Mononuclear cell (primary cell): Measurements from ENCODE around the gene ACP1. TPM values are rescaled to one million over a fixed set of nuclear protein-coding genes. Genes with fewer than 3 reads are reported as not detected.

ENCODE experiments used
- H3K27me3 ChIP-seq: 2 replicates; pipeline ENCODE4 v1.6.0; 2011; ENCODE audit warnings: low read length, control low read depth; ENCODE audit not compliant: insufficient read depth
- H3K4me1 ChIP-seq: 2 replicates; pipeline ENCODE4 v1.5.1; 2011; ENCODE audit warnings: mild to moderate bottlenecking, low read length, control low read depth; ENCODE audit not compliant: insufficient read depth
- H3K4me3 ChIP-seq: 2 replicates; pipeline ENCODE4 v1.5.1; 2011; ENCODE audit warnings: mild to moderate bottlenecking, low read length, moderate library complexity
- H3K9me3 ChIP-seq: 2 replicates; pipeline ENCODE4 v1.5.1; 2011; ENCODE audit warnings: low read depth, mild to moderate bottlenecking, control low read depth, low read length
- total RNA-seq: library from RNA; depleted of rRNA; stranded (reverse); fragments of >200 nt; gene quantifications from one replicate; pipeline ENCODE4 v1.2.3, GENCODE V29; 2012

ACP1 gene
- 115 TPM for total RNA-seq

DNA sequence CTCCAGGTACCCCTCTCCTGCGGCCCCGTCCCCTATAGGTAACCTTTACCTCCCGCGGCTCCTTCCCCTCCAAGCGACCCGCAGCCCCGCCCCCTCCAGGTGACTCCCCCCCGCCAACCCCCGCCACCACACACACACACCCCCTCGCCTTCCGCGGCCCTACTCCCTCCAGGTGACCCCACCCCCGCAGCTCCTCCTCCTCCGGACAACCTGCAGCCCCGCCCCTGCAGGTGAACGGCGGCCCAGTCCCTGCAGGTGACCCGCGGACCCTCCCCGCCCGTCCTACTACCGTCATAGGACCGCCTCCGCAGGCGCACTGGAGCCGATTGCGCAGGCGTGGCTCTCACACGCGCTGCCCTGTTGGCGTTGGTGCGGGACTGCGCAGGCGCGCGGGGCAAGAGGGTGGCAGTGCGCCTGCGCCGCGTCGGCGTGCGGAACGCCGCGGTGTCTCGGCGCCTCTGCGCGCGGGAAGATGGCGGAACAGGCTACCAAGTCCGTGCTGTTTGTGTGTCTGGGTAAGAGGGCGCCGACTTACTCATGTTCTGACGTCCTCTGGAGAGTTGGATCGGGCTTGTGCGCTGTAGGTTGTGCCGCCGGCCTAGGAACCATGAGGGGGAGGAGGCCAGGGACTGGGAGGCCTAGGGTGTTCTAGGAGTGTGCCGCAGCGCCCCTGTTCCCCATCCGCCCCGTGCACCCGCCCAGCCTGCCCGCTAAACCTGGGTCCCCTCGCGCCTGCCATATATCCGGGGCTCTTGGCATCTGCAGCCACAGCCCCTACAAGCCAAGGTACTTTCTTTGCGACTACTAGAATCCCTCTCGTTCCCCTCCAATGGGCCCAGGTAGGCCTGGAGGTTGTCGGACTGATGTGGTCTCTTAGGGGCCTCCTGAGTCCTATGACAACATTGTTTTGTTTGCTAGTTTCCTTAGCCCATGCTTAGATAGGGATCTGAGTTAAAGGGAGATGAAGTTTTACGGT, at the start of gene ACP1:
ACP1 (plus strand) TSS at position 455 of the 976 bp plus-strand sequence; CDS start at position 473, 18 bp downstream.
- no peaks in the 10 kb centered on the region for H3K9me3 ChIP-seq
- H3K27me3 ChIP-seq = no peaks in the 10 kb centered on the region
- peak within 1 kb of the TSS; percentile 61 for H3K4me3 ChIP-seq
- peaks cover 38% of the 10 kb centered on the region for H3K4me1 ChIP-seq

DNA sequence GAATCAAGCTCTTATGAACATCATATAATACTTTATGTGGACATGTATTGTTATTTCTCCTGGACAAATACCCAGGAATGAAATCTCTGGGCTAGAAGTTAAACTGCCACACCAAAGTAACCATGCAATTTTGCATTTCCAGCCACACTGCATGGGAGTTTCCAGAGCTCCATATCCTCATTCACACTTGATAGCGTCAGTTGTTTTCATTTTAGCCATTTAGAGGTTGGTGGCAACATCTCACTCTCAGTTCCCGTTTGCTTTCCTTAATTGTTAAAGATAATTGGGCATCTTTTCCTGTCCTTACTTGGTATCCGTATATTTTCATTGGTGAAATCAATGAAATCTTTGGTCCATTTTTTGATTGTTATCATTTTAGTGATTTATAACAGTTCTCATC, 48.7 kb upstream of the ACP1 start:
- Histone ChIP-seq H3K9me3 (no peaks in the 10 kb centered on the region), H3K4me1 (no peaks in the 10 kb centered on the region), H3K27me3 (no peaks in the 10 kb centered on the region), H3K4me3 (no peak overlapping the region)

DNA sequence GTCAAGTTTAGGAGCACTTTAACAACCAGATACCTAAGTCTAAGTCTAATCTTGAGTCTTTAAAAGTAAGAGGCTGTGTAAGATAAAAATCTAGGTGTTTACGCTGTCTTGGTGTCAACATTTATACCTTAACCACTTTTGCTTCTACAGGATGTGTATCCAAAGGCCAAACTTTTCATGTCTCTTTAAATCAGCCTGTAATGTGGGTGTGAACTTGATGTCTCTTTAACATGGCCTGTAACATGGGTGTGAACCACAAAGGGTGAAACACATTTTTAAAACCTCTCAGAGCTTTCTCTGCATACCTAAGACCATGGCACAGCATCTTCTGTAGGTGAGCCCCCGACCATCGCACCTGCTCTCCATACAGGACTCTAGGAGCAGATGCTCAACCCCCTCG, 41.3 kb upstream of the ACP1 start:
- Histone ChIP-seq H3K27me3 (no peaks in the 10 kb centered on the region), H3K9me3 (no peaks in the 10 kb centered on the region), H3K4me1 (no peaks in the 10 kb centered on the region), H3K4me3 (no peak overlapping the region)

DNA sequence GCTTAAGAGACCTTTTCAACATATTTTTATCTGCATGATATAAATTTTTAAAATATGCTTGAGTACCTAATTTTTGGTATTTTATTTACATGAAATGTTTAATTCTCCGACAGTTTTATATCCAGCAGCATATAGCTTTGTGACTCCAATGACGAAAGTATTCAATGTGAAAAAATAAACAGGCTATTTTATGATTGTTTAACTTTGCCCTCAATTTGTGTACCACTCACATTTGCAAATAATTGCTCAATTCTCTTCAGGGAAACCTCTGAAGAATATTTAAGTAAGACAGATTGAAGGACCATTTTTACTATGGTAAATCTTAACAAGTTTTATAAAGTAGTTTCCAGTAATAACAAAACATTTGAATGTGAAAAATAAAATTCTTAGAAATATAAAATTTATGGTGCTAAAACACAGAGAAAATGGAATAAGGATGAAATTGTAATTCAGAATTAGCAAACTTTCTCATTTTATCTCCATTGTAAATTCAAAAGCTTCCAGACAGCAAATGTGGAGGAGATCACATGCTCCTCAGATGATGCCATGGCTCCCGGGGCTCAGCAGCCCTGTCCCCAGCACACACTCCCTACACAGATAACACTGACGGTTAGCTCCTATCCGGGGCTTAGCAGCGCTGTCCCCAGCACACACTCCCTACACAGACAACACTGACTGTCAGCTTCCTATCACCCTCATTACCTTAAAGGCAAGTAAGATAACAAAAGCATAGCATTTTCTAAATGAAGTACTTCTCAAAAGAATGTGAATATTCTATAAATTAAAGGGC, 40.6 kb upstream of the ACP1 start:
- no peaks in the 10 kb centered on the region for H3K9me3 ChIP-seq
- H3K4me3 ChIP-seq = no peak overlapping the region
- H3K4me1 ChIP-seq = no peaks in the 10 kb centered on the region
- no peaks in the 10 kb centered on the region for H3K27me3 ChIP-seq

DNA sequence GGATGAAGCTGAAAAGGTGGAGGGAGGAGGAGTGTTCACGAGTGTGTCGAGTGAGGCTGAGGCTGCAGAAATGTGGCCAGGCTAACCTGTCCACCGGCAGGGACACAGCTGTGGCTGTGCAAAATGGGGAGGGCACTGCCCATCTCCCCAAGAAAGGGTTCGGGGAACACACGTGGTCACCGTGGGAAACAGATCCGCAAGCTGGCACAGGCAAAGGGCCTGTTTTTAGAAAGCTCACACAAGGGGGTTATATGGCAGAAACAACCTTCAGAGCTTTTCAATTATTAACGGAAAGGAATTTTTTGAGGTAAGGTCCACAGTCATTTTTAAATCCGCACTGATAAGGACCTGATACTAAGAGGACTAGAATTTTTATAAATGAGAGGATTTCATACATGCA, 36.6 kb upstream of the ACP1 start:
- Histone ChIP-seq H3K9me3 (no peaks in the 10 kb centered on the region), H3K27me3 (no peaks in the 10 kb centered on the region), H3K4me1 (no peaks in the 10 kb centered on the region), H3K4me3 (no peak overlapping the region)

DNA sequence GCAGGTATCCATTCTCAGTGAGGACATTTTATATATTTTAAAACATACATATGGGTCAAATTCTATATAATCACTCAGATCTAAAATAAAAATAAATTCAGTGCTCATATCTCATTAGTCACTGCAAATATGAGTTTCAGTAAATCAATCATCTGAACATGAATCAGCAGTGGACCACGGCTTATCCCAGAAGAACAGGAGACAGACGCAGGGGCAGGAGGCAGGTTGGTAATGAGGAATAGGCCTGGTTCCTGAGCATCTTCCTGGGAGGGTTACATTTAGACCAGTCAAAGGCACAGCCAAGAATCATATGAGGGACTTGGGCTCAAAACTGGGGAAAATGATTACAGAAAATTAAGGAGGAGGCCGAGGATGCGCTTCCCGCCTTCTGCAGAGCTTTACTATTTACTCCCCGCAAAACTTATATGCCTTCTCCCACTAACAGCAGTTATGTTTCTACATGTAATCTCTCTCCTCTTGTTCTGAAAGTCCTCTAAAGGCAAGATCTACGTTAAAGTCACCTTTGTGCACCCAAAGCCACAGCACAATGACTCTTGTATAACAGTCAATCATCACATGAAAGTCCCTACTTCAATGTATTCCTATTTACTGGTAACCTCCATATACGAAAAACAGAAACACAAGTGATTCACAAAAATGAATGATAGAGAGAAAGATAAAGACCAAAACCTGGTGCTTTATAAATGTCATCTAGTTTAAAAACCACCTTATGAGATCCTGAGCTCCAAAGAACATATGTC, 36.0 kb upstream of the ACP1 start:
- Histone ChIP-seq H3K4me1 (no peaks in the 10 kb centered on the region), H3K4me3 (no peak overlapping the region), H3K9me3 (no peaks in the 10 kb centered on the region), H3K27me3 (no peaks in the 10 kb centered on the region)

DNA sequence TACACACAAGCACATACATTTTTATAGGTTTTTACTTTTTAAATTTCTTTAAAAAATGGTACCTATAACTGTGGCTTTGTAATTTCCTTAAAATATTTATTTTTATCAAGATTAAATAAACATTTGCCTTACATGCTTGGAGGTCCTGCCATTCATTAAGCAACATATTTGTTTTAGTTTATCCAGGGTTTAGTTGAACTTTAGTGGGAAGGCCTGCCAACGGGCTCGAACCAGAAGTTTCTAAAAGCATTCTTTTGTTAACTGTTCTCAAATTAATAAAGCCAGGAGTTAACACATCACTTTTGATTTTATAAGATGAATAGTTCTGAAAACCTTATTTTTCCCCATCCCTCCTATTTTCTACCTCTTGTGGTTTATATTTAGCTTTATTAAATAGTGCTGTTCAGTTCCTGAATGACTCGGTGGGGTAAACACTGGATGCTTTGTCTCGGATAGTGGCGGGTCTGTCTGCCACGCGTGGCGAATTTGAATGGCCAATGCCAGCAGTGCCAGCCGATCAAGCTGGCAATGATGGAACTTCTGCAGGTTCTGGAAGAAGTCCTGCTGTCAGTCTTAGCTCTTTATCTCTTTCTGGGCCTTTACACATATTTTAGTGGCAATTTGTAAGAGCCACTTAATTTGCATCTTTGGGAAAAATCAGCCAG, 33.1 kb upstream of the ACP1 start:
- Histone ChIP-seq H3K27me3 (no peaks in the 10 kb centered on the region), H3K4me3 (no peak overlapping the region), H3K9me3 (no peaks in the 10 kb centered on the region), H3K4me1 (no peaks in the 10 kb centered on the region)

DNA sequence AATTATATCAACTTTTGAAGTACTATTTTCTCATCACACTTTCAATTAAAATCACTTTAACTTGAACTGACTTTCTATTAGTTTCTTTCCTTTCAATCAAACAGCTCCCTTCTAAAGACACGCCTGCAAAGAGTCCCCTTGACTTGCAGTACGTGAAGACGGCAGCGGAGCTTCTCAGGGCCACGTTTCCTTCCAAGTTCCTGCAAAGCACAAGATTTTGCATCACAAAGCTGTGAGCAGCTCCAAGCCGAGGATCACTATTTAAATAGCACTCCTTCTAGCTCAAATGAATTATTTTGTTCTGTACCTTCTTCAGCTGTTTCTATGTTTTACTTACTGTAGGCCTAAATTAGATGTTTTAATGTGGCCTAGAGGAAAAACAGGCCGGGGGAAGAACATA, 31.7 kb upstream of the ACP1 start:
- Histone ChIP-seq H3K4me3 (no peak overlapping the region), H3K27me3 (no peaks in the 10 kb centered on the region), H3K9me3 (no peaks in the 10 kb centered on the region), H3K4me1 (no peaks in the 10 kb centered on the region)

DNA sequence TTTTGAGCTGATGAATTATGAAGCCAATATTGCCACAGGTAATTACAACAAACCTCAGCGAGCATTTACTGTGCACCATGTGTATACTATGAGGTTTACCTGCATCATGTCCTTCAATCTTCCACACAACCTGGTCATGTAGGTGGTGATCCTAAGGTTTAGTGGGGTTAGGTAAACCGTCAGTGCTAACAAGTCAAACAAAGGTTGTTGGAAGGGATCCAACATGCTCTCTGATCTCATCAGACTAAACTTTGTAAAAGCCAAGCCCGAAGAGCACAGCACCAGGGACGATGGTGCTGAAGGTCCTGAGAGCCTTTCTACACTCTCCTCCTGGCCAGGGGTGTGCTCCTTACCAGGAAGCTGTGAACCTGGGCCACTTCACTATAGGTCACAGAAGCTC, 30.3 kb upstream of the ACP1 start:
- Histone ChIP-seq H3K4me3 (no peak overlapping the region), H3K9me3 (no peaks in the 10 kb centered on the region), H3K4me1 (no peaks in the 10 kb centered on the region), H3K27me3 (no peaks in the 10 kb centered on the region)

DNA sequence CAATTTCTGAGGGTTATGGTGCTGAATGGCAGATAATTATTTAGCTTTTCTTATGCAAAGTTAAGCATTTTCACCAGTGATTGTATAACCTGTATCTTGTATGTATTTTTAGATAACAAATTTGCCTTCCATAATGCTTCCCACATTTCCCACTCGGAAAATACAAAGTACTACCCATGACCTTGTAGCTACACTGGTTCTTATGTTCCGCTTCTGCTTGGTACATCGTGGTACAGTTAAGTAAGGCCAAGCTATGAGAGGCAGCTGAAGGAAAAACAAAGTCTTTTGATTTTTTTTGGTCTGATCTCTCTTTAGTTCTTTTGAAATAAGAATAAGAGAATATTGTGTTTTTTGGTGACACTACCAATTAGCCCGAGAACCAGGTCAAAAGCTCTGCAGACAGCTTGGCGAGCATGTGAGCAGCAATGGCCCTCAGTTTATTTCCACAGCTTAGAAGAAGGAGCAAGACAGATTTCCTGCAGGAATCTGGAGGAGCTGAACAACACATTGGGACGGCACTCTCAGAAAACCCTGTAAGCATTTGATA, 27.7 kb upstream of the ACP1 start:
- H3K27me3 ChIP-seq = no peaks in the 10 kb centered on the region
- H3K4me3 ChIP-seq = no peak overlapping the region
- no peaks in the 10 kb centered on the region for H3K4me1 ChIP-seq
- no peaks in the 10 kb centered on the region for H3K9me3 ChIP-seq

DNA sequence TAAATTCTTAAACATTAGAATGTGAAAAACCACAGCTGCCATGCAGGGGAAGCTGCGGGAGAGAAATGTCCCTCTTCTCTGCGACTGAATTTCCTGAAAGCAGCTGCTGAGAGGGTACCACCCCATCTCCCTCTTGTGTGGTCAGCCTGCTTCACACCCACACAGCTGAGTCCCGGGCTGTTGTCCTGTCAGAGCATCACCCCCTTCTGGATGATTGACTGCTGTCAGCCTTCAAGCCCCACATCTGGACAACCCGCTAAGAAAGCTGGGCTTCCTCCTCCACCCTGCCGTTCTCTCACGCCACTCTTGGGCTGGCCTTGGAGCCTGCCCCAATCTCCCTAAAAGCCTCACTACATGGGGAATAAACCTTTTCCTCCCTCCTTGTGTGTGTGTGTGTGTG, 26.9 kb upstream of the ACP1 start:
- Histone ChIP-seq H3K4me1 (no peaks in the 10 kb centered on the region), H3K4me3 (no peak overlapping the region), H3K27me3 (no peaks in the 10 kb centered on the region), H3K9me3 (peaks cover 8% of the 10 kb centered on the region)

DNA sequence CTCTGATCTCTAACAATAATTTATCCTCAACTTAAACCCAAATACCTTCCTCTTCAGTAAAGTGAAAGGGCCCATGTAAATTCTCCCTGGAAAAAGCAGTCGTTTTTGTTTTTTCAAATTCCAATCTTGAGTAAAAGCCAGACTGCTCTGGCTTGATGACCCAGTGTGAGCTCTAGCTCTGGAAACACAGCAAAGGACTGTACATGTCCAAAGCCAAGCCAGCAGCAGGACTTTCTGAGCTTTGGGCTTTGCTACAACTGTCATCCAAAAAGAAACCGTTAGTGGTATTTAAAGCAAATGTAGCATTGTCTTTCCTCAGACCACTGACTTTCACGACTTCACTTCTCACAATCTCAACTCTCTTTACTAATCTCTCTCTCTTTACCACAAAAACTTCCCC, 26.3 kb upstream of the ACP1 start:
- H3K9me3 ChIP-seq = peaks cover 10% of the 10 kb centered on the region
- no peaks in the 10 kb centered on the region for H3K27me3 ChIP-seq
- no peak overlapping the region for H3K4me3 ChIP-seq
- H3K4me1 ChIP-seq = no peaks in the 10 kb centered on the region

DNA sequence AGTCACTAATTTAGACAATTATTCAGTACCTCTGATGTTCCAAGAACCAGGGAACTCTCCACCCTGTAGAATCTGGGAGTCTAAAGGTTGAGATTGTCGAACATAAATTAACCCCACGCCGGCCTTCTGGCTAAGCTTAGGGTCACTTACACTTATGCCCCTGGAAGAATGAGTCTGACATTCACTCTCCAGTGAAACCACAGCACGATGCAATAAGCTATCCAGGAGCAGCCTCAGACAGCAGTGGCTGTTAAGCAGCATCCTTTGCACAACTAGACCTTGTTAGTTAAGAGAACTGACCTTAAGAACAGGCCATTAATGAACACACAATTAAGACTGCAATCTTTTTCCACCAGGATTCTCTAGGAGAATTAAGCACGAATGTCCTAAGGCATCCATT, 25.9 kb upstream of the ACP1 start:
- Histone ChIP-seq H3K27me3 (no peaks in the 10 kb centered on the region), H3K4me1 (no peaks in the 10 kb centered on the region), H3K4me3 (no peak overlapping the region), H3K9me3 (peaks cover 10% of the 10 kb centered on the region)

DNA sequence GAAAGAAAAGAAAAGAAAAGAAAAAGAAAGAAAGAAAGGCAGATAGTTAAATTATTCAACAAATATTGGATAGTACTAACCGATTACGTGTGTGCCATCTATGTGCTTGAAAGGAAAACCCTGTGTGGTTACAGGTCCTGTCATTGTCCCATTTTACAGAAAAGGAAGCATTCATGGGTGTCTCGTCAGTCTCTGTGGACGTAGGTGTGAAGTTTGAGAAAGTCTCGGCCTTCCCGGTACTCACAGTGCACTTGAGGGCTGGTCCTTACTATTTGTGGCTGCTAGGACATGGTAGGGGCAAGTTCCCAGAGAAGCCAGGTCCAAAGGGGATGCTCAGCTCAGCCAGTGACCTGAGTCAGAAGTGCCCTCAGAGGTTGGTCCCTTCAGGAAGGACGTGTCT, 20.2 kb upstream of the ACP1 start:
- H3K4me3 ChIP-seq = no peak overlapping the region
- H3K9me3 ChIP-seq = peaks cover 10% of the 10 kb centered on the region
- H3K4me1 ChIP-seq = no peaks in the 10 kb centered on the region
- H3K27me3 ChIP-seq = no peaks in the 10 kb centered on the region
